HepG2 (cell line): ENCODE measurements around the gene MCMBP. TPM values are rescaled to one million over a fixed set of nuclear protein-coding genes. Genes with fewer than 3 reads are reported as not detected.

Experiments used
- BHLHE40 ChIP-seq: IDR thresholded peaks from 2 replicates; pipeline ENCODE4 v1.6.1; 2011; ENCODE audit warnings: low read length, improper control_type of control experiment
- EEA1 ChIP-seq: sonication (generic); formaldehyde crosslinking; IDR thresholded peaks from 2 replicates; pipeline ENCODE4 v1.5.1; 2020; ENCODE audit warnings: mild to moderate bottlenecking, missing genetic modification reagents, borderline replicate concordance
- ELF3 ChIP-seq: IDR thresholded peaks from 2 replicates; pipeline ENCODE4 v1.6.1; 2016; ENCODE audit warnings: missing genetic modification reagents, missing compliant biosample characterization
- HCFC1 ChIP-seq: fragments of 150-350 bp; IDR thresholded peaks from 2 replicates; pipeline ENCODE4 v1.6.1; 2014; ENCODE audit warnings: low read depth, low read length
- KAT2B ChIP-seq: fragments of 150-350 bp; IDR thresholded peaks from 2 replicates; pipeline ENCODE4 v1.6.1; 2014; ENCODE audit warnings: low read depth, low read length, borderline replicate concordance
- KAT8 ChIP-seq: IDR thresholded peaks from 2 replicates; pipeline ENCODE4 v1.6.1; 2016; ENCODE audit warnings: missing genetic modification reagents, missing compliant biosample characterization
- NPAS2 ChIP-seq: sonication (generic); formaldehyde crosslinking; IDR thresholded peaks from 2 replicates; pipeline ENCODE4 v1.8.0; 2022; ENCODE audit warnings: mild to moderate bottlenecking, missing genetic modification reagents, borderline replicate concordance
- NR2F6 ChIP-seq, 2 experiments: IDR thresholded peaks; 2 replicates each; pipeline ENCODE4 v1.6.1; 2016; ENCODE audit warnings: antibody characterized with exemption in 1 of 2, mild to moderate bottlenecking in 1 of 2
- RFX3 ChIP-seq: IDR thresholded peaks from 2 replicates; pipeline ENCODE4 v1.6.1; 2016; ENCODE audit warnings: missing biosample characterization, missing genetic modification reagents
- RNF2 ChIP-seq: fragments of 450-650 bp; conservative IDR thresholded peaks from 2 replicates; pipeline ENCODE4 v1.6.1; 2016; ENCODE audit warnings: low read depth
- SP1 ChIP-seq, 2 experiments: fragments of 450-650 bp in 1 of 2; sonication (generic) in 1 of 2; formaldehyde crosslinking in 1 of 2; IDR thresholded peaks; 2 replicates each; pipeline versions ENCODE4 v1.4.0 to v1.6.1; 2016 to 2020; ENCODE audit warnings: missing genetic modification reagents in 1 of 2
- SRSF1 ChIP-seq: fragments of 200-400 bp; formaldehyde crosslinking; optimal IDR thresholded peaks from 2 replicates; pipeline ENCODE3; 2017; ENCODE audit warnings: mild to moderate bottlenecking, low read depth, low read length, moderate library complexity
- TP53 ChIP-seq: sonication (generic); formaldehyde crosslinking; conservative IDR thresholded peaks from 2 replicates; pipeline ENCODE4 v1.4.0; 2020; ENCODE audit warnings: missing genetic modification reagents
- U2AF1 ChIP-seq: fragments of 200-400 bp; formaldehyde crosslinking; optimal IDR thresholded peaks from 2 replicates; pipeline ENCODE3; 2017; ENCODE audit warnings: mild to moderate bottlenecking, low read depth, low read length
- ZKSCAN1 ChIP-seq: fragments of 150-350 bp; IDR thresholded peaks from 2 replicates; pipeline ENCODE4 v1.6.1; 2014; ENCODE audit warnings: low read length
- ZNF160 ChIP-seq: sonication (generic); formaldehyde crosslinking; IDR thresholded peaks from 2 replicates; pipeline ENCODE4 v1.8.0; 2022; ENCODE audit warnings: mild to moderate bottlenecking, inconsistent platforms, missing genetic modification reagents
- ZNF256 ChIP-seq: sonication (generic); formaldehyde crosslinking; conservative IDR thresholded peaks from 2 replicates; pipeline ENCODE4 v1.4.0; 2020; ENCODE audit warnings: missing genetic modification reagents
- ZNF331 ChIP-seq: sonication (generic); formaldehyde crosslinking; IDR thresholded peaks from 2 replicates; pipeline ENCODE4 v1.4.0; 2020; ENCODE audit warnings: missing genetic modification reagents
- ZNF496 ChIP-seq: sonication (generic); formaldehyde crosslinking; IDR thresholded peaks from 2 replicates; pipeline ENCODE4 v1.8.1; 2023; ENCODE audit warnings: mild to moderate bottlenecking, moderate library complexity, missing genetic modification reagents; ENCODE audit not compliant: insufficient replicate concordance
- ZNF549 ChIP-seq: sonication (generic); formaldehyde crosslinking; IDR thresholded peaks from 2 replicates; pipeline ENCODE4 v1.5.0; 2020; ENCODE audit warnings: missing genetic modification reagents
- ZNF713 ChIP-seq: sonication (generic); formaldehyde crosslinking; IDR thresholded peaks from 2 replicates; pipeline ENCODE4 v1.4.0; 2020; ENCODE audit warnings: mild to moderate bottlenecking, missing genetic modification reagents
- polyA plus RNA-seq, 8 experiments: library from polyadenylated mRNA; depleted of rRNA in 3 of 8; stranded (reverse) in 7 of 8; unstranded in 1 of 8; fragments of >200 nt; fragmentation: Illumina TruSeq in 4 of 8; extraction: Trizol in 4 of 8; gene quantifications; 2 replicates each; pipeline versions ENCODE4 v1.2.1 to v1.2.3, GENCODE V29; 2011 to 2016; ENCODE audit warnings: low read depth in 4 of 8, missing spikeins in 1 of 8, mixed read lengths in 1 of 8; ENCODE audit not compliant: insufficient read depth in 1 of 8
- total RNA-seq, 5 experiments: library from RNA; depleted of rRNA; stranded (reverse); fragments of >200 nt; fragmentation: Illumina TruSeq; extraction: Trizol; gene quantifications; 2 replicates each; pipeline ENCODE4 v1.2.3, GENCODE V29; 2016; ENCODE audit warnings: low read depth in 1 of 5
- TF ChIP-seq, protein P1 (sequence below): sonication (generic); formaldehyde crosslinking; IDR thresholded peaks from 2 replicates; pipeline ENCODE4 v1.4.0; 2020; ENCODE audit warnings: missing genetic modification reagents, borderline replicate concordance
- TF ChIP-seq, protein P2 (sequence below): sonication (generic); formaldehyde crosslinking; IDR thresholded peaks from 2 replicates; pipeline ENCODE4 v1.5.1; 2020; ENCODE audit warnings: missing genetic modification reagents, mild to moderate bottlenecking, borderline replicate concordance
- TF ChIP-seq, protein P3 (sequence below): sonication (generic); formaldehyde crosslinking; IDR thresholded peaks from 2 replicates; pipeline ENCODE4 v1.5.0; 2020; ENCODE audit warnings: mild to moderate bottlenecking, missing genetic modification reagents, moderate library complexity

The MCMBP gene
- total and polyA plus RNA-seq, 2 of the 13 experiments (the other 11 are each of a cell fraction or from before 2014, with no cell fraction given), result 35.7 to 62.4 TPM

DNA sequence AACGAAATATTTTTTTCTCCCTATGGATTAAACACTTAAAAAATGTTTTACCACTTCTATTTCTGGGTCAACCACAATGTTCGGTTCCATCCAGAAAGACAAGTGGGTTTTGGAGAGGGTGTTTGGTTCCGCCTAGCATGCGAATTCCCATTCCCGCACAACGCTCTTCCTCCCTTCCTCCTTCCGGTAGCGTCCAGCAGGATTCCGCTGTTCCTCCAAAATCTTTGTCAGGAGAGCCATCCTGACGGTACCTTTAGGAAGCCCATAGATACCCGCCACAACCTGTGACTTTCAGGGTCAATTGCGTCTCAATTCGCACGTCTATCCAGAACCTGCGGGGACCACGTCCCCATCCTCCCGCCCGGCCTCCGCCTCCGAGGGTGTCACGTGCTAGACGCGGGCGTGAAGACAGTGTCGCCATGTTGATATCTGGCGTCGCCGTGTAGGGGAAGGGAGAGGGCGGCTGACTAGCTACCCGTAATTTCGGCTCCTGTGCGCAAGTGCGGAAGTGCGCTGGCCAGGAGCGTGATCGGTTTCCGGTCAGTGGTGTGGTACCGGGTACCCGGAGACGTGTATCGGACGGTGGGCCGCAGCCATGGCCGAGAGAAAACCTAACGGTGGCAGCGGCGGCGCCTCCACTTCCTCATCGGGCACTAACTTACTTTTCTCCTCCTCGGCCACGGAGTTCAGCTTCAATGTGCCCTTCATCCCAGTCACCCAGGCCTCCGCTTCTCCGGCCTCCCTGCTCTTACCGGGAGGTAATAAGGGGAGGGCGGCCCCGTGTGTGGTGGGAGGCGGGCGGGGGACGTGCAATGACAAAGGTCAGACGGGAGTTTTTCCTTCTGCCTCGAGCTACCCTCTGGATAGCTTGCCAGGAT is 19.8 kb upstream of the MCMBP start, which contains the start of gene SEC23IP (continued):
- TF ChIP-seq, protein P1, sequence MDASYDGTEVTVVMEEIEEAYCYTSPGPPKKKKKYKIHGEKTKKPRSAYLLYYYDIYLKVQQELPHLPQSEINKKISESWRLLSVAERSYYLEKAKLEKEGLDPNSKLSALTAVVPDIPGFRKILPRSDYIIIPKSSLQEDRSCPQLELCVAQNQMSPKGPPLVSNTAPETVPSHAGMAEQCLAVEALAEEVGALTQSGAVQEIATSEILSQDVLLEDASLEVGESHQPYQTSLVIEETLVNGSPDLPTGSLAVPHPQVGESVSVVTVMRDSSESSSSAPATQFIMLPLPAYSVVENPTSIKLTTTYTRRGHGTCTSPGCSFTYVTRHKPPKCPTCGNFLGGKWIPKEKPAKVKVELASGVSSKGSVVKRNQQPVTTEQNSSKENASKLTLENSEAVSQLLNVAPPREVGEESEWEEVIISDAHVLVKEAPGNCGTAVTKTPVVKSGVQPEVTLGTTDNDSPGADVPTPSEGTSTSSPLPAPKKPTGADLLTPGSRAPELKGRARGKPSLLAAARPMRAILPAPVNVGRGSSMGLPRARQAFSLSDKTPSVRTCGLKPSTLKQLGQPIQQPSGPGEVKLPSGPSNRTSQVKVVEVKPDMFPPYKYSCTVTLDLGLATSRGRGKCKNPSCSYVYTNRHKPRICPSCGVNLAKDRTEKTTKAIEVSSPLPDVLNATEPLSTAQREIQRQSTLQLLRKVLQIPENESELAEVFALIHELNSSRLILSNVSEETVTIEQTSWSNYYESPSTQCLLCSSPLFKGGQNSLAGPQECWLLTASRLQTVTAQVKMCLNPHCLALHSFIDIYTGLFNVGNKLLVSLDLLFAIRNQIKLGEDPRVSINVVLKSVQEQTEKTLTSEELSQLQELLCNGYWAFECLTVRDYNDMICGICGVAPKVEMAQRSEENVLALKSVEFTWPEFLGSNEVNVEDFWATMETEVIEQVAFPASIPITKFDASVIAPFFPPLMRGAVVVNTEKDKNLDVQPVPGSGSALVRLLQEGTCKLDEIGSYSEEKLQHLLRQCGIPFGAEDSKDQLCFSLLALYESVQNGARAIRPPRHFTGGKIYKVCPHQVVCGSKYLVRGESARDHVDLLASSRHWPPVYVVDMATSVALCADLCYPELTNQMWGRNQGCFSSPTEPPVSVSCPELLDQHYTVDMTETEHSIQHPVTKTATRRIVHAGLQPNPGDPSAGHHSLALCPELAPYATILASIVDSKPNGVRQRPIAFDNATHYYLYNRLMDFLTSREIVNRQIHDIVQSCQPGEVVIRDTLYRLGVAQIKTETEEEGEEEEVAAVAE, result peak; percentile 89
- TF ChIP-seq ZNF256 (CRISPR knock-in tag), result peak; percentile 77; the same call in 1 of the 2 replicates
- TF ChIP-seq U2AF1, result peak; percentile 45
- TF ChIP-seq ZNF160 (CRISPR knock-in tag), result 0 out of 2 replicates have a peak, but pooled peaks have one; percentile 65
- TF ChIP-seq, protein P2, sequence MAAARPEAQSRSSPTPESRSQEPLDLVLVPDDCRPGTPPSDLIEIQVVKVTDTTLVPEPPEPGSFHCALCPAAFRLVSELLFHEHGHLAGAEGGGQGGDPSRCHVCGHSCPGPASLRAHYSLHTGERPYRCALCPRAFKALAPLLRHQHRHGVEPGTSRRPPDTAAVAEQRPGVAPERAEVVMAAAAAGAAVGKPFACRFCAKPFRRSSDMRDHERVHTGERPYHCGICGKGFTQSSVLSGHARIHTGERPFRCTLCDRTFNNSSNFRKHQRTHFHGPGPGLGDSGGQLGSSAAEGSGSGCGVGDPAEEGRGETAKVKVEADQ (CRISPR knock-in tag), result peak; percentile 85
- TF ChIP-seq EEA1 (CRISPR knock-in tag), result no peak
- no peak; the same call in 1 of the 2 replicates for TF ChIP-seq ZNF713 (CRISPR knock-in tag)
- TF ChIP-seq RNF2, result peak; percentile 91
- TF ChIP-seq, protein P3, sequence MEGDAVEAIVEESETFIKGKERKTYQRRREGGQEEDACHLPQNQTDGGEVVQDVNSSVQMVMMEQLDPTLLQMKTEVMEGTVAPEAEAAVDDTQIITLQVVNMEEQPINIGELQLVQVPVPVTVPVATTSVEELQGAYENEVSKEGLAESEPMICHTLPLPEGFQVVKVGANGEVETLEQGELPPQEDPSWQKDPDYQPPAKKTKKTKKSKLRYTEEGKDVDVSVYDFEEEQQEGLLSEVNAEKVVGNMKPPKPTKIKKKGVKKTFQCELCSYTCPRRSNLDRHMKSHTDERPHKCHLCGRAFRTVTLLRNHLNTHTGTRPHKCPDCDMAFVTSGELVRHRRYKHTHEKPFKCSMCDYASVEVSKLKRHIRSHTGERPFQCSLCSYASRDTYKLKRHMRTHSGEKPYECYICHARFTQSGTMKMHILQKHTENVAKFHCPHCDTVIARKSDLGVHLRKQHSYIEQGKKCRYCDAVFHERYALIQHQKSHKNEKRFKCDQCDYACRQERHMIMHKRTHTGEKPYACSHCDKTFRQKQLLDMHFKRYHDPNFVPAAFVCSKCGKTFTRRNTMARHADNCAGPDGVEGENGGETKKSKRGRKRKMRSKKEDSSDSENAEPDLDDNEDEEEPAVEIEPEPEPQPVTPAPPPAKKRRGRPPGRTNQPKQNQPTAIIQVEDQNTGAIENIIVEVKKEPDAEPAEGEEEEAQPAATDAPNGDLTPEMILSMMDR (CRISPR knock-in tag), result peak; percentile 25
- no peak for TF ChIP-seq ZNF496 (CRISPR knock-in tag)
- no peak for TF ChIP-seq NR2F6 (IDR thresholded peaks at IDR 0.05)
- peak; percentile 55 for TF ChIP-seq NR2F6 (CRISPR knock-in tag; IDR thresholded peaks at IDR 0.05)
- TF ChIP-seq SP1 (IDR thresholded peaks at IDR 0.05), result no peak
- peak; percentile 76 for TF ChIP-seq SP1 (CRISPR knock-in tag; IDR thresholded peaks at IDR 0.05)
- TF ChIP-seq NPAS2 (CRISPR knock-in tag), result no peak
- peak; percentile 95 for TF ChIP-seq KAT8 (CRISPR knock-in tag)
- no peak for TF ChIP-seq ZNF549 (CRISPR knock-in tag)
- TF ChIP-seq ZKSCAN1, result no peak
- TF ChIP-seq BHLHE40, result peak; percentile 91
- no peak for TF ChIP-seq KAT2B
- TF ChIP-seq ELF3 (CRISPR knock-in tag), result peak; percentile 89
- peak; percentile 93 for TF ChIP-seq ZNF331
- TF ChIP-seq RFX3, result no peak
- TF ChIP-seq TP53 (CRISPR knock-in tag), result no peak
- peak; percentile 76 for TF ChIP-seq SRSF1
- peak; percentile 75 for TF ChIP-seq HCFC1
